GM19455 (cell line): ENCODE data around the gene ARL6IP4.
"Not testable (repeated sequence)": the region's sequence is repeated elsewhere in the genome, so short reads cannot be mapped to it uniquely, and the experiment has no call there.

Source experiments
- ATAC-seq: cut with Tn5 transposase; IDR thresholded peaks from one replicate; pipeline ENCODE4 v1.9.1; 2021; ENCODE audit not compliant: unreplicated experiment

The ARL6IP4 gene

DNA sequence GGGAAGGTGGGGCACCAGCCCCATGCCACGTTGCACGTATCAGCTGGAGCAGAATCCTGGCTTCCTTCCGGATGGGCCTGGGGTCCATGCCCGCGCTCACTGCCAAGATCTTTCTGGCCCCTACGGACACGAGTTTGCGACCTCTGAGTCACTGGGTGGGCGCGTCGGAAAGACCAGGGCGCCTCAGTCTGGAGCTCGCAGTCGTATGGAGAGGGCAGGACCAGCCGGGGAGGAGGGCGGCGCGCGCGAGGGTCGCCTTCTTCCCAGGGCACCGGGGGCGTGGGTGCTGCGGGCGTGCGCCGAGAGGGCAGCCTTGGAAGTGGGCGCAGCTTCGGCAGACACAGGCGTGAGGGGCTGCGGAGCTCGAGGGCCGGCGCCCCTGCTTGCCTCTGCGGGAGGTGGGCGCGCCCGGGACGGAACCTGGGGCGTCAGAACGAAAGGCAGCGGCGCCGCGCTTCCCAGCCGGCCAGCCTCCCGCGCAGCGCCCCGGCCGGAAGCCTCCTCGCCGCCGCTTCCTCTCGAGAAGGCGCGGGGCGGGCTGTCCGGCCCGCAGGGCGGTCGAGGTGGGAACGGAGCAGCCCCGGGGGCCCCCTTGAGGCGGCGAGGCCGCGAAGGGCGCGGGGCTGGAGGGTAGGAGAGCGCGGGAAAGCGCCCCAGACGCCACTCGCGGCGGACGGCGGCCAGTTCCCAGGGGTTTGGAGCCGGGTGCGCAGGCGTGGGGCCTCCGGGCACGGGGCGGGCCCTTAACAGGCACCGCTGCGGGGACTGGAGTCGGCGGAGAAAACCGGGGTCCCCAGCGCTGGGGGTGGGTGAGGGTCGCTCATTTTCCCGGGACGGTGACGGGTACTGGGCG is at the start of gene ARL6IP4:
TSS of gene ARL6IP4 (plus strand) at position 499 of the 853 bp plus-strand sequence. CDS start 459 bp downstream, outside the sequence.
- ATAC-seq: peak; percentile 43

DNA sequence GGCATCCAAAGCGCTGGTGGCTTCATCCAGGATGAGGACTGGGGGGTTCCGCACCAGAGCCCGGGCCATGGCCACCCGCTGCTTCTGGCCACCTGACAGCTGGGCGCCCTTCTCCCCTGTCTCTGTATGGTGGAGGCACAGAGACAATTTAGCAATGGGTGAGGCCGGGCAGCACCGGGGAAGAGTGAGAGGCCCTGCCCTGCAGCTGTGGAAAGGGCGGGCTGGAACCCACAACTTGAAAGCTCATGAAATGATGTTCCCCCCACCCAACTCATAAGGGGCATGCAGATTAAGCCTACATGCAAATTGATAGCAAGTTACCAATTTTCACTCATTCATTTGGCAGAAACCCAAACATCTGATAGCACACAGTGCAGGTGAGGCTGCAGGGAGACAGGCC is 48.3 kb upstream of the ARL6IP4 start:
- no peak for ATAC-seq

GRCh38 chr12:122934722-122935121 is 45.8 kb upstream of the ARL6IP4 start:
- no peak for ATAC-seq

DNA sequence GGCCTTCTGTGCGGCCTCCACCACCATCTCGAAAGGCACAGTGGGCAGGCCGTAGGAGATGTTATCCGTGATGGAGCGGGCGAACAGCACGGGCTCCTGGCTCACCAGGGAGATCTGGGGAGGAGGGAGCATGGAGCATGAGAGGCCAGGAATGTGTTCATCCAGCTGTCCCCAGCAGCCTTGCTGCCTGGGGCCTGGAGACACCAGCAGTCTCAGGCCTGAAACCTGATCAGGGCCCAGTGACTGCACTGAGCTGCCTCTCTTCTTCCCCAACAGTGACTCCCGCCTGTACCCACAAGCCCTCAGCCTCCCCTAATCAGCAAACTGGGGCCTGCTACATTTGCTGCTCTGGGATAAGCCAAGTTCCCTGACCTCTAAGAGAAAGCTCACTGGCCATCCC is 45.2 kb upstream of the ARL6IP4 start:
- no peak for ATAC-seq

- no peak for ATAC-seq
Observed at GRCh38 chr12:122937622-122938091, 42.8 kb upstream of the ARL6IP4 start.

DNA sequence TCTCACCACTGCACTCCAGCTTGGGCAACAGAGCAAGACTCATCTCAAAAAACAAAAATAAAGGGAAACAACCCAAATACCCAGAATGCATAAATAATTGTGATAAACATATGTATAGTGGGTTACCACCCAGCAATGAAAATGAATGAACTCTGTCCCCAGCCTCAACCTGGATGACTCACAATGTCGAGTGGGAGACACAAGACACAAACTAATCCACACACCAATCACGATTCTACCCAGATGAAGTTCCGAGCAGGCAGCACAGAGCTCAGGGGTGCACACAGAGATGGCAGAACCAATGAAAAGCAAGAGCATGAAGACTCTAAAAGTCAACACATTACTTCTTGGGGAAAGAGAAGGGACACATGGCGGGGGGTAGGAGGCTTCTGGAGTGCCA is 41.4 kb upstream of the ARL6IP4 start:
- ATAC-seq: no peak

GRCh38 chr12:122941351-122941750 is 39.1 kb upstream of the ARL6IP4 start:
- not testable (repeated sequence) for ATAC-seq

DNA sequence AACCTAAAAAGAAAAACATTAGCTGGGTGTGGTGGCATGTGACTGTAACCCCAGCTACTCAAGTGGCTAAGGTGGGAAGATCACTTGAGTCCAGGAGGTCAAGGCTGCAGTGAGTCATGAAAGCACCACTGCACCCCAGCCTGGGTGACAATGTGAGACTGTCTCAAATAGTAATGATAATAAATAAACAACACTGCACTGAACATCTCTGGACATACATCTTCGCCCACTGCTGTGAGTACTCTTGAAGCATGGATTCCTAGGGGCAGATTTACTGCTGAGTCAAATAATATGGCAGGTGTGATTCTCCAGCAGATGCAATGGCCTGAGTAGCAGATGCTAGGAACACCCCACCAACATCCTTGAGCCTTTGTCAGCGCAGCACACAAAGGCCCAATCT is 37.8 kb upstream of the ARL6IP4 start:
- ATAC-seq: no peak

GRCh38 chr12:122943196-122943595 is 37.3 kb upstream of the ARL6IP4 start:
- ATAC-seq: no peak

DNA sequence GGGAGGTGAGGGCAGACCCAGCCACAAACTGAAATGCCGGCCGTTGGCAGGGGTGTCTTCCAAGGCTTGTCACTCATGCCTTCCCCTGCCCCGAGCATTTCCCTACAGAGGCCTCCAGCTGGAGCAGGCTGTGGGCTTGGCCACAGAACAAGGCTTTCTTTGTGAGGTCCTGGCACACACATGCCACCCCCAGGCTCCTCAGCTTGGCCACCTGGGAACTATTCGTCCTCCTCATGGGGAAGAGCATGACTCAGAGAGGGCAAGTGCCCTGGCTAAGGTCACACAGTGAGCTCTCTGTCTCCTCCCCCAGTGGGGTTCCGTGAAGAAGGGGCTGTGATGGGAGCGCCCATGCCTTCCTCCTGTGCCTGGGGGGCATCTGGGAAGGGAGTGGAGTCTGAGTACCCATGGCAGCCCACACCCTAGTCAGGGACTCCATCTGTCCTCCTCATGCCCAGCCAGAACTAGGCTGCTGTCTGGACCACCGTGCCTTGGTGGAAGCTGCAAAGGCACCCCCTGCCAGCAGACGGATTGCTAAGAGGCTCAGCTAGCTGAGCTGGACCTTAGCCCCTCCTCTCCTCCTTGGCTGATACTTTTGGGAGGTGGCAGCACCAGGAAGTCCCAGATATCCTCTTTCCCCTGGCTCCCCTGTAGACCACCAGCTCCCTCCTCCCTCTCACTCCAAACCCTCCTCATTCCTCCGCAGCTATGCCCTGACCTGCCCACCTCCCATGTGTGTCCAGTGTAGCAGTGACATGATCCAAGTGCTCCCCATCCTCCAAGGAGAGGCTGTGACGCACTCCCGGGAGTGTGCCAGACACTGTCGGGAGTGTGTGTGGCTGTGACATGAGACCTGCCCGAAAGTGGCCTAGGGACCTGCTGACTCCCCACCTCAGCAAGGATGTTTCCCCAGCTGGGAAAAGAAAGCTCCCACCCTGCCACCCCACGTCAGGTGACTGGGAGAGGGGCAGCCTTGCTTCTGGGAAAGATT is 35.6 kb upstream of the ARL6IP4 start:
- no peak for ATAC-seq

- peak; percentile 68 for ATAC-seq
Observed at GRCh38 chr12:122946690-122947341, 33.7 kb upstream of the ARL6IP4 start.

- peak; percentile 20 for ATAC-seq
Observed at GRCh38 chr12:122947352-122947792, 33.1 kb upstream of the ARL6IP4 start.

GRCh38 chr12:122948605-122949004 is 31.9 kb upstream of the ARL6IP4 start:
- ATAC-seq: no peak

DNA sequence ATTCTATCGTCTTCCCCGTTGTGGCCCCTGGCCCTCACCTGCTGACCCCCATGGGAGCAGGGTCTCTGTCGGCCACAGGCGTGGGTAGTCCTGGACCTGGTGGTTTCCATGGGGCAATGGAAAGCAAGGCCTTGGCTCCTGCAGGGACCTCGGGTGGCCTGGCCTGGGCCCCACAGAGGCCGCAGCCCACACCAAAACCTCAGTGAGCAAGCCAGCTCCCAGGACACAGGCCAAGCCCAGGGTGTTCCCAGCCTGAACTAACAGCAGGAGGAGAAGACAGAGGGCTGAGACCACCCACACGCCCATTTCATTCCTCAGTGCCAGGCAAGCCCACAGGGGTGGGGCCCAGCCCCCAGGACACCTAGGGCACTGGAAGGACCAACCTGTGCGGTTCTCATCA is 31.1 kb upstream of the ARL6IP4 start:
- no peak for ATAC-seq

GRCh38 chr12:122949816-122950675 is 30.4 kb upstream of the ARL6IP4 start:
- ATAC-seq: no peak

DNA sequence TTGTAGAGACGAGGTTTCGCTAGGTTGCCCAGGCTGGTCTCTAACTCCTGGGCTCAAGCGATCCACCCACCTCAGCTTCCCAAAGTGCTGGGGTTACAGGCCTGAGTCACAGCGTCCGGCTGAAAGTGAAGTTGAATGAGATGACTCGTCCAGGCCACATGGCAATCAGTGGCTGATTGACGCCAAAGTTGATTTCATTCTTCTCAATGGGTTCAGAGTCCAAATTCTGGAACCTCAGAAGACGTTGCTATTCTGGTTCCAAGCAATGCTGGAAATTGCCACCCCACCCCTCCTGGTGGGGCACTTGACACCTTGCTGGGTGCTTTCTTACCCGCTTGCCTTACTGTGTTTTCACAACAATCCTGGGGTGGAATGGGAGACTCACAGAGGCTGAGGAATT is 29.1 kb upstream of the ARL6IP4 start:
- ATAC-seq: no peak

GRCh38 chr12:122951979-122952892 is 28.2 kb upstream of the ARL6IP4 start:
- no peak for ATAC-seq

- no peak for ATAC-seq
Observed at GRCh38 chr12:122955156-122955555, 25.3 kb upstream of the ARL6IP4 start.

DNA sequence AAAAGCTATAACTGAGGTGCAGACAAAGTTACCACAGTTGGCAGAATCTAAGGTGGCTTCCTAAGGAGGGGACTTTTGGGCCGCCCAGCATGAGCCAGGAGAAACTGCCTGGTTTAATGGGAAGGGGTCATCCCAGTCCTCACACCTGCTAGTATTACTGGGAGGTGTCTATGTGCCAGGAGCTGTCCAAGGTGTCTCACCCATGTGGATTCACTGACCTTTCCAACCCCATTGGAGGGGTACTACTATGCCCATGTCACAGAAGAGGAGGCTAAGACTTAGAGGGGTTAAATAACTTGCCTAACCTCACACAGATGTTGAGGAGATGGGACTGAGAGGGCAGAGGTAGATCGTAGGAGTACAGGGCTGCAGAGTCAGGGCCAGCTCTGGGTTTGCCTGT is 24.4 kb upstream of the ARL6IP4 start:
- ATAC-seq: no peak
